CD14-positive monocyte (primary cell): ENCODE results near the gene OR52N4. TPM values are rescaled to one million over a fixed set of nuclear protein-coding genes. Genes with fewer than 3 reads are reported as not detected.

ENCODE experiments used
- DNase-seq, 3 donors: peaks; one replicate each; pipeline ENCODE4 v3.0.0-alpha.2; 2011 to 2022
- H2AFZ ChIP-seq: 2 replicates; pipeline ENCODE4 v1.6.0; 2012; ENCODE audit warnings: mild to moderate bottlenecking, low read depth, low read length, inconsistent platforms; ENCODE audit not compliant: insufficient read depth, poor library complexity, severe bottlenecking
- H3K27ac ChIP-seq, 2 donors: 1 replicate in 1 of 2; 2 replicates in 1 of 2; pipeline ENCODE4 v1.5.1; 2012 to 2013; ENCODE audit warnings: low read length in 2 of 2, control low read depth in 1 of 2, inconsistent platforms in 1 of 2, low read depth in 1 of 2, mild to moderate bottlenecking in 1 of 2
- H3K27me3 ChIP-seq, 2 donors: one replicate each; pipeline versions ENCODE4 v1.6.0 to v1.6.1; 2011 to 2013; ENCODE audit warnings: low read length in 2 of 2; ENCODE audit not compliant: control insufficient read depth in 2 of 2, insufficient read depth in 2 of 2
- H3K36me3 ChIP-seq, 2 donors: replicated peaks in 1 of 2; 1 replicate in 1 of 2; 2 replicates in 1 of 2; pipeline versions ENCODE4 v1.5.1 to v1.6.1; 2012 to 2013; ENCODE audit warnings: low read length in 2 of 2, control low read depth in 1 of 2, inconsistent platforms in 1 of 2, mild to moderate bottlenecking in 1 of 2; ENCODE audit not compliant: insufficient read depth in 2 of 2, control insufficient read depth in 1 of 2
- H3K4me1 ChIP-seq, 2 donors: 1 replicate in 1 of 2; 2 replicates in 1 of 2; pipeline versions ENCODE4 v1.5.1 to v1.6.1; 2012 to 2013; ENCODE audit warnings: low read length in 2 of 2, control low read depth in 1 of 2, inconsistent platforms in 1 of 2, mild to moderate bottlenecking in 1 of 2, moderate library complexity in 1 of 2; ENCODE audit not compliant: insufficient read depth in 2 of 2, control insufficient read depth in 1 of 2
- H3K4me2 ChIP-seq: replicated peaks from 2 replicates; pipeline ENCODE3; 2012; ENCODE audit warnings: low read length, moderate library complexity, mild to moderate bottlenecking; ENCODE audit not compliant: poor library complexity, severe bottlenecking; ENCODE audit errors: extremely low read depth
- H3K4me3 ChIP-seq, 3 experiments: fragments of 200-600 bp in 1 of 3; sonication (generic) in 1 of 3; replicated peaks in 1 of 3; 1 replicate in 2 of 3; 2 replicates in 1 of 3; pipeline ENCODE4 v1.5.1; 2011 to 2013; ENCODE audit warnings: low read length in 3 of 3, mild to moderate bottlenecking in 3 of 3, control low read depth in 2 of 3, low read depth in 2 of 3, inconsistent platforms in 1 of 3, moderate library complexity in 1 of 3
- H3K79me2 ChIP-seq: 2 replicates; pipeline ENCODE4 v1.6.0; 2012; ENCODE audit warnings: mild to moderate bottlenecking, control low read depth, inconsistent platforms, low read length, moderate library complexity; ENCODE audit not compliant: insufficient read depth
- H3K9ac ChIP-seq: 2 replicates; pipeline ENCODE4 v1.6.0; 2017; ENCODE audit warnings: low read length, mild to moderate bottlenecking; ENCODE audit not compliant: insufficient read depth, poor library complexity, severe bottlenecking
- H3K9me3 ChIP-seq, 2 donors: replicated peaks in 1 of 2; 1 replicate in 1 of 2; 2 replicates in 1 of 2; pipeline versions ENCODE4 v1.5.1 to v1.6.1; 2012 to 2013; ENCODE audit warnings: low read length in 2 of 2, control low read depth in 1 of 2; ENCODE audit not compliant: control insufficient read depth in 1 of 2, insufficient read depth in 1 of 2
- H4K20me1 ChIP-seq: 2 replicates; pipeline ENCODE4 v1.6.0; 2012; ENCODE audit warnings: mild to moderate bottlenecking, low read length, control low read depth, moderate library complexity; ENCODE audit not compliant: insufficient read depth
- H3K27ac Mint-ChIP-seq, 7 donors: one replicate each; pipeline ENCODE4 v1.8.0; 2020; ENCODE audit warnings: mild to moderate bottlenecking in 7 of 7, mixed read lengths in 7 of 7, moderate library complexity in 6 of 7, inconsistent platforms in 2 of 7
- H3K27me3 Mint-ChIP-seq, 3 donors: one replicate each; pipeline ENCODE4 v1.8.0; 2021 to 2022; ENCODE audit warnings: low read depth in 3 of 3, mild to moderate bottlenecking in 3 of 3, mixed read lengths in 3 of 3, moderate library complexity in 3 of 3, inconsistent platforms in 1 of 3
- H3K36me3 Mint-ChIP-seq, 2 donors: one replicate each; pipeline ENCODE4 v1.8.0; 2020; ENCODE audit warnings: mixed read lengths in 2 of 2, inconsistent platforms in 1 of 2, mild to moderate bottlenecking in 1 of 2
- H3K4me1 Mint-ChIP-seq: one replicate; pipeline ENCODE4 v1.8.0; 2020; ENCODE audit warnings: mild to moderate bottlenecking, mixed read lengths
- H3K4me3 Mint-ChIP-seq, 2 donors: one replicate each; pipeline ENCODE4 v1.8.0; 2020; ENCODE audit warnings: mild to moderate bottlenecking in 2 of 2, mixed read lengths in 2 of 2, moderate library complexity in 1 of 2
- H3K9me3 Mint-ChIP-seq, 7 donors: one replicate each; pipeline ENCODE4 v1.8.0; 2020 to 2022; ENCODE audit warnings: mixed read lengths in 7 of 7, mild to moderate bottlenecking in 6 of 7, moderate library complexity in 6 of 7, inconsistent platforms in 2 of 7
- CTCF ChIP-seq: fragments of 200-600 bp; IDR thresholded peaks from one replicate; pipeline ENCODE4 v1.8.0; 2022; ENCODE audit warnings: antibody characterized with exemption, mild to moderate bottlenecking
- WGBS: methylation state at CpG from one replicate; pipeline ENCODE4 v1.1.5; 2013; ENCODE audit warnings: missing lambda C conversion rate; ENCODE audit not compliant: insufficient coverage; 5-methylcytosine and 5-hydroxymethylcytosine counted together
- intact Hi-C, 2 donors: fragments of 100-400 bp; cut with micrococcal nuclease; formaldehyde crosslinking; loops; one replicate each; pipeline versions ENCODE4 v1.15.0 to v1.15.1; 2023
- polyA plus RNA-seq, 3 donors: library from polyadenylated mRNA; depleted of rRNA in 1 of 3; unstranded in 2 of 3; stranded (reverse) in 1 of 3; fragments of 300-500 nt in 2 of 3; fragments of >200 nt in 1 of 3; fragmentation: Illumina TruSeq in 2 of 3; gene quantifications; 1 replicate in 2 of 3; 2 replicates in 1 of 3; pipeline ENCODE4 v1.2.3, GENCODE V29; 2012 to 2021

The OR52N4 gene
- polyA plus RNA-seq, 3 donors = 0.24 to 0.31 TPM; not detected in 1

GRCh38 chr11:5803982-5804381, 49.9 kb downstream of the OR52N4 start:
- Mint-ChIP-seq H3K4me3 (no peak overlapping the region), H3K27me3 (peaks cover 0 to 3% (median 0%) of the 10 kb centered on the region in 3 donors), H3K36me3 (no peaks in the 10 kb centered on the region), H3K4me1 (peaks cover 5% of the 10 kb centered on the region), H3K9me3 (peaks cover 9 to 16% (median 14%) of the 10 kb centered on the region in 7 donors), H3K27ac (no peak overlapping the region)
- Histone ChIP-seq H4K20me1 (no peaks in the 10 kb centered on the region), H3K4me1 (peaks cover under 1 to 4% of the 10 kb centered on the region in 2 donors), H3K9me3 (peaks cover 4 to 6% of the 10 kb centered on the region in 2 donors), H3K36me3 (no peaks in the 10 kb centered on the region), H3K27me3 (no peaks in the 10 kb centered on the region), H3K4me3 (no peak overlapping the region), H3K27ac (no peak overlapping the region), H3K4me2 (no peak overlapping the region), H3K9ac (no peak overlapping the region), H2AFZ (no peak overlapping the region), H3K79me2 (no peaks in the 10 kb centered on the region)
- no peak for DNase-seq
- TF ChIP-seq CTCF = no peak
- 100% methylated on average over 1 of the region's 5 CpGs for WGBS
- intact Hi-C loops = loop anchor here in 1 of 2 donors (10.0 kb wide), 2 partner anchors 199 to 679 kb away; no protein-coding TSS in a partner anchor

Other genes with a start within 250 kb of the OR52N4 start
- not detected for gene UBQLN3, start 244.3 kb upstream of the OR52N4 start, polyA plus RNA-seq
- under 1 TPM in 1 of 3 donors, not detected in 2; 0.33 TPM for gene UBQLNL, start 237.5 kb upstream of the OR52N4 start, polyA plus RNA-seq
- not detected for gene OR52H1, start 205.7 kb upstream of the OR52N4 start, polyA plus RNA-seq
- gene OR52B6, start 173.4 kb upstream of the OR52N4 start, polyA plus RNA-seq = not detected
- gene TRIM6, start 157.6 kb upstream of the OR52N4 start, polyA plus RNA-seq = under 1 TPM; 0.11 to 0.44 (median 0.15) TPM
- gene TRIM34, start 129.2 kb upstream of the OR52N4 start, polyA plus RNA-seq = 10 to 100 TPM; 21.9 to 25.7 (median 23.5) TPM
- gene TRIM5, start 69.2 kb upstream of the OR52N4 start, polyA plus RNA-seq = 10 to 100 TPM in 2 of 3 donors, 1 to 10 TPM in 1; 9.4 to 14.4 (median 10.6) TPM
- 100 to 1,000 TPM; 122 to 277 (median 132) TPM for gene TRIM22, start 64.5 kb upstream of the OR52N4 start, polyA plus RNA-seq
- under 1 TPM in 1 of 3 donors, not detected in 2; 0.04 TPM for gene OR56B1, start 17.8 kb upstream of the OR52N4 start, polyA plus RNA-seq
- gene OR52N5, start 29.1 kb downstream of the OR52N4 start, polyA plus RNA-seq = not detected
- gene OR52N1, start 37.0 kb downstream of the OR52N4 start, polyA plus RNA-seq = not detected
- gene OR52N2, start 54.7 kb downstream of the OR52N4 start, polyA plus RNA-seq = not detected
- not detected for gene OR52E6, start 87.7 kb downstream of the OR52N4 start, polyA plus RNA-seq
- gene OR52E8, start 103.4 kb downstream of the OR52N4 start, polyA plus RNA-seq = not detected
- not detected for gene OR52E4, start 126.4 kb downstream of the OR52N4 start, polyA plus RNA-seq
- not detected for gene OR52E5, start 139.0 kb downstream of the OR52N4 start, polyA plus RNA-seq
- not detected for gene OR56A3, start 188.0 kb downstream of the OR52N4 start, polyA plus RNA-seq
- not detected for gene OR56A5, start 214.3 kb downstream of the OR52N4 start, polyA plus RNA-seq
- gene OR52L1, start 232.7 kb downstream of the OR52N4 start, polyA plus RNA-seq = not detected